Esophagus (tissue), 2 donors: ENCODE data around the gene TSC22D4. TPM values are rescaled to one million over a fixed set of nuclear protein-coding genes. Genes with fewer than 3 reads are reported as not detected.

Experiments
- H3K27ac ChIP-seq, 2 donors: one replicate each; pipeline ENCODE4 v1.5.1; 2013; ENCODE audit warnings: low read depth in 2 of 2, mild to moderate bottlenecking in 2 of 2, inconsistent platforms in 1 of 2, low read length in 1 of 2, moderate library complexity in 1 of 2
- H3K27me3 ChIP-seq, 2 donors: one replicate each; pipeline ENCODE4 v1.6.1; 2013; ENCODE audit warnings: low read length in 2 of 2, control low read depth in 1 of 2, mild to moderate bottlenecking in 1 of 2; ENCODE audit not compliant: insufficient read depth in 2 of 2, control insufficient read depth in 1 of 2
- H3K36me3 ChIP-seq, 2 donors: one replicate each; pipeline ENCODE4 v1.6.1; 2013; ENCODE audit warnings: low read length in 1 of 2; ENCODE audit not compliant: control insufficient read depth in 2 of 2, insufficient read depth in 2 of 2
- H3K4me1 ChIP-seq, 2 donors: one replicate each; pipeline ENCODE4 v1.6.1; 2013; ENCODE audit warnings: low read length in 1 of 2; ENCODE audit not compliant: control insufficient read depth in 2 of 2, insufficient read depth in 2 of 2
- H3K4me3 ChIP-seq, 2 donors: one replicate each; pipeline ENCODE4 v1.5.1; 2013; ENCODE audit warnings: low read length in 2 of 2, mild to moderate bottlenecking in 2 of 2, low read depth in 1 of 2, moderate library complexity in 1 of 2
- H3K9me3 ChIP-seq, 2 donors: one replicate each; pipeline ENCODE4 v1.6.1; 2013; ENCODE audit warnings: mild to moderate bottlenecking in 2 of 2, low read depth in 1 of 2, low read length in 1 of 2, moderate library complexity in 1 of 2; ENCODE audit not compliant: control insufficient read depth in 2 of 2, insufficient read depth in 1 of 2
- WGBS, 2 donors: extraction: QIAGEN DNeasy Blood & Tissue Kit; methylation state at CpG; one replicate each; pipeline ENCODE4 v1.1.7; 2013; 5-methylcytosine and 5-hydroxymethylcytosine counted together
- polyA plus RNA-seq, 2 donors: library from polyadenylated mRNA; stranded (reverse); fragments of 200-250 nt; gene quantifications; one replicate each; pipeline ENCODE4 v1.2.3, GENCODE V29; 2013
- donor health status: healthy with polysubstance abuse.
- donor health status: Bipolar disorder and iron deficiency.

TSC22D4 gene
- polyA plus RNA-seq, 2 donors: 40.0 to 60.0 TPM

DNA sequence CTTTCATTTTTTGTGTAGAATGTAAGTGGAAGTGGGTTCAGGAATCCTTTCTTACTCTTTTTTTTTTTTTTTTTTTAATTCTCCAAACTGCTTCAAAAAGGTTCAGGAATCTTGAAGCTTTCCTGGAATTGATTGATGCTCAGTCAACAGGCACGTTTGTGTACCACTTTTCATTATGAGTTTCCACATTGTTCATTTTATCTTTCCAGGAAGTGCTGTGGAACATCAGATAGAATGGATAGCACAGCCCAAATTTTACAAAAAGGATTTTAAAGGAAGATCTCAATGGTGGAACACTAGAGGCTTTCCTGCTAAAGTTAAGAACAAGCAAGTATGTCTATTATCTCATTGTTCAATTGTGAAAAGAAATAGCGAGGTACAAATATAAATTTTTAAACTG, 40.8 kb downstream of the TSC22D4 start:
- Histone ChIP-seq H3K9me3 (no peaks in the 10 kb centered on the region), H3K36me3 (peaks cover 5 to 9% of the 10 kb centered on the region in 2 donors), H3K4me3 (no peak overlapping the region), H3K27me3 (no peaks in the 10 kb centered on the region), H3K4me1 (peaks cover under 1 to 5% of the 10 kb centered on the region in 2 donors), H3K27ac (no peak overlapping the region)
- 53 to 57% methylated on average over 2 of the region's 2 CpGs for WGBS, 2 donors

- no peaks in the 10 kb centered on the region for H3K27me3 ChIP-seq
- H3K27ac ChIP-seq: peak overlapping the region in 1 of 2 donors; percentile 36
- peaks cover 5 to 14% of the 10 kb centered on the region in 2 donors for H3K36me3 ChIP-seq
- no peak overlapping the region for H3K4me3 ChIP-seq
- peaks cover 3 to 8% of the 10 kb centered on the region in 2 donors for H3K4me1 ChIP-seq
- no peaks in the 10 kb centered on the region for H3K9me3 ChIP-seq
- WGBS, 2 donors: 90 to 92% methylated on average over 28 of the region's 28 CpGs
Observed at GRCh38 chr7:100437150-100438100, 41.6 kb downstream of the TSC22D4 start.

DNA sequence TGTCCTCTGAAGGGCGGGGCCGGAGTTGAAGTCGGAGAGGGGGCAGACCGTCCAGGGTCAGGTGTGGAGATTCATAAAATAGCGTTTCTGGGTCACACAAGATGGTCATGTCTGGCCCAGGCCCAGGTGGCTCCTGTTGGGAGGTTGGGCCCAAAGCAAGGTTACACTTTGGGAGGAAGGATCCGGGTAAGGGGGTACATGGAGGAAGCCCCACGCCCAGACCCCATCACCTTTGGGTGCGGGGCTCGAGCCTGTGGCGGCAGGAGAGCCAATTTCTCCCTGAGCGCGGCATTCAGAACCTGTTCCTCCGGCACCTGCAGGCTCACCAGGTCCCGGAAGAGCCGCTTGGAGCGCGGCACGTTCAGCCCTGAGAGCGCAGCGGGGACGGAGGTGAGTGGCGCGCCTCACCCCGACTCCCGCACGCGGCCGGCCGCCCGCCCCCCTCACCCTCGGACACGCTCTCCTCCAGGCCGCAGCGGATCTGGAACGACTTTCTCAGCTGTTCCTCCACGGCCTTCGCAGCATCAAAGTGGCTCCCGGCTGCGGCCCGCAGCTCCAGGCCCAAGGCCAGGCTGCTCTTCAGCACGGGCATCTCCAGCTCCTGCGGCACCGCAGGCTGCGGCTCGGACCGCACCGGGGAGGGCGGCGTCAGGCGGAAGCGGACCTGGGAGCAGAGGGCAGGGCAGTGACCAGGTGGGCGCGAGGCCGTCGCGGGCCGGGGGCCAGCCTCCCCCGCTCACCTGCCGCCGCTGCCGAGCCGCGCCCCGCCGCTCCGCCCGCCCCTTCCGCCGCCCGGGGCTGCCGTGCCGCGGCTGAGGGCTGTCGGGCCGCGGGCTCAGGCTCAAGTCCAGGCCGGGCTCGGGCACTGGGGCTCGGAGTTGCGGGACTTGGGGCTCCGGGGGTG, 43.4 kb downstream of the TSC22D4 start:
- WGBS, 2 donors: 1% methylated on average over 64 to 81 of the region's 81 CpGs
- H3K27me3 ChIP-seq: no peaks in the 10 kb centered on the region
- H3K4me1 ChIP-seq: peaks cover 11 to 18% of the 10 kb centered on the region in 2 donors
- no peaks in the 10 kb centered on the region for H3K9me3 ChIP-seq
- H3K27ac ChIP-seq: peak overlapping the region; percentile 97 to 99
- peaks cover 5 to 14% of the 10 kb centered on the region in 2 donors for H3K36me3 ChIP-seq
- peak overlapping the region; percentile 93 to 98 for H3K4me3 ChIP-seq

DNA sequence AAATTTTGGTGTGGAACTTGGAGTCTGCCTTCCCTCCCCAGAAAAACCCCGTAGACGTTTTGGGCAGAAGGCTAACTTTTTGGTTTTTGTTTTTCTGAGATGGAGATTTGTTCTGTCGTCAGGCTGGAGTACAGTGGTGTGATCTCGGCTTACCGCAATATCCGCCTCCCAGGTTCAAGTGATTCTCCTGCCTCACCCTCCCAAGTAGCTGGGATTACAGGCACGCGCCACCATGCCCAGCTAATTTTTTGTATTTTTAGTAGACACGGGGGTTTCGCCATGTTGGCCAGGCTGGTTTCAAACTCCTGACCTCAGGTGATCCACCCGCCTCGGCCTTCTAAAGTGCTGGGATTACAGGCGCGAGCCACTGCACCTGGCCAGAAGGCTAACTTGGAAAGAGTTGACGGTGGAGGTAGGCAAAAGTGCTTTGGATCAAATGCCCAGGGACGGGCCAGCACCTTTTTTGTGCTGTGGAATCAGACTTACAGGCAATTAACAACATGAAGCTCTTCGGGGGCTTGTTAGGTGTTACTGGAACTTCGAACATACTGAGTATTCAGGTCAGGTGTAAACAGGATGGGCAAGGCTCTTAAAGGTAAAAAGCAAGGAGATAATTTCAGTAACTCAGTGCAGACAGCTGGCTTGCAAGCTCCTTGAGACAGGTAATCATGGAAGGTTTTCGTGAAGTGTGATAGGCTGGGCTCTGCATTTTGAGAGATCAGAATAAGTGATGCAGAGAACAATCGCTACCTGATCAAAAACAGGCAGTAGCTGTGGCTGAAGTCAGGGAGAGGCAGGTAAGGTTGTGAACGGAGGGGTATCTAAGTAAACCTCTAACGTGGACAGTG, 44.5 kb downstream of the TSC22D4 start:
- Histone ChIP-seq H3K4me3 (peak overlapping the region in 1 of 2 donors; percentile 98), H3K4me1 (peaks cover 11 to 20% of the 10 kb centered on the region in 2 donors)
- 75% methylated on average over 22 of the region's 22 CpGs for WGBS, 2 donors

GRCh38 chr7:100433592-100434296, 45.3 kb downstream of the TSC22D4 start:
- Histone ChIP-seq H3K27me3 (no peaks in the 10 kb centered on the region), H3K27ac (peak overlapping the region in 1 of 2 donors; percentile 24), H3K9me3 (no peaks in the 10 kb centered on the region), H3K4me3 (no peak overlapping the region), H3K4me1 (peaks cover 11 to 20% of the 10 kb centered on the region in 2 donors), H3K36me3 (peaks cover 5 to 14% of the 10 kb centered on the region in 2 donors)
- WGBS, 2 donors: 74 to 78% methylated on average over 10 of the region's 10 CpGs

More for the DNA sequence above, 44.5 kb downstream of the TSC22D4 start:
- Histone ChIP-seq H3K9me3 (no peaks in the 10 kb centered on the region), H3K36me3 (peaks cover 5 to 14% of the 10 kb centered on the region in 2 donors), H3K27ac (peak overlapping the region; percentile 47 to 97), H3K27me3 (no peaks in the 10 kb centered on the region)

DNA sequence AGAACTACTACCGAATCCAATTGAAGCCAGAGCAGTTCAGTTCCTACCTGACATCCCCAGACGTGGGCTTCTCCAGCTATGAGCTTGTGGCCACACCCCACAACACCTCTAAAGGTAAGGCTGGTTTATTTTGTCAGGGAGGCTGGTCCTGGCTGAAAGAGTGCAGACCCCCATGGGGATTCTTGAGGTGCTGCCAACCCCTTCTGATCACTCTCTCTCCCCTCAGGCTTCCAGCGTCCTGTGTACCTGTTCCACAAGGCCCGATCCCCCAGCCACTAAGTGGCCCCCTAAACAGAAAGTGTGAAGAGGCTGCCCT, 45.8 kb downstream of the TSC22D4 start:
- Histone ChIP-seq H3K27ac (no peak overlapping the region), H3K36me3 (peaks cover 5 to 14% of the 10 kb centered on the region in 2 donors), H3K4me1 (peaks cover 11 to 20% of the 10 kb centered on the region in 2 donors), H3K27me3 (no peaks in the 10 kb centered on the region), H3K4me3 (no peak overlapping the region), H3K9me3 (no peaks in the 10 kb centered on the region)
- 60 to 76% methylated on average over 4 of the region's 4 CpGs for WGBS, 2 donors

DNA sequence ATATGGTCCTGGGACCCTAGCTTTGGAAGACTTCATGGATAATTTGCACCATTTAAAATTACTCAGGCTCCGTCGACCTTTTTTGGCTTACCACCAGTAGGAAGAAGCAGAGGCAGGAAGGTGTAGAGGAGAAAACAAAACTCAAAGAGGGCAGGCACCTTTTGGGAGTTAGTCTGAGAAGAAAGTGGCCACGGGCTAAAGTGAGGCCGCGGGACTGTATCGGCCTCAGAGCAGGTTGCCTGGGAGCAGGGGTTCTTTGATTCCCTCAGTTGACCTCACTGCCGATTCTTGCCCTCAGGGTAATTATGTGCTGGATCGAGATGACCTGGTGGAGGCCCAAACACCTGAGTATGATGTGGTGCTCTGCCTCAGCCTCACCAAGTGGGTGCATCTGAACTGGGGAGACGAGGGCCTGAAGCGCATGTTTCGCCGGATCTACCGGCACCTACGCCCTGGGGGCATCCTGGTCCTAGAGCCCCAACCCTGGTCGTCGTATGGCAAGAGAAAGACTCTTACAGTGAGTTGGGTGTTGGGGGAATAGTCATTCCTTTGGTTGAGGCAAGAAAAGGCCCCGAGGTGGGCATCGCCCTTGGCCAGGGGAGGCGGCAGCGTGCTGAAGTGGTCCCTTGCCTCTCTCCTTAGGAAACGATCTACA, 46.3 kb downstream of the TSC22D4 start:
- no peaks in the 10 kb centered on the region for H3K9me3 ChIP-seq
- peaks cover 11 to 23% of the 10 kb centered on the region in 2 donors for H3K4me1 ChIP-seq
- 74 to 76% methylated on average over 21 of the region's 21 CpGs for WGBS, 2 donors
- H3K27me3 ChIP-seq: no peaks in the 10 kb centered on the region
- peak overlapping the region in 1 of 2 donors; percentile 47 for H3K27ac ChIP-seq
- H3K4me3 ChIP-seq: no peak overlapping the region
- H3K36me3 ChIP-seq: peaks cover 5 to 14% of the 10 kb centered on the region in 2 donors

DNA sequence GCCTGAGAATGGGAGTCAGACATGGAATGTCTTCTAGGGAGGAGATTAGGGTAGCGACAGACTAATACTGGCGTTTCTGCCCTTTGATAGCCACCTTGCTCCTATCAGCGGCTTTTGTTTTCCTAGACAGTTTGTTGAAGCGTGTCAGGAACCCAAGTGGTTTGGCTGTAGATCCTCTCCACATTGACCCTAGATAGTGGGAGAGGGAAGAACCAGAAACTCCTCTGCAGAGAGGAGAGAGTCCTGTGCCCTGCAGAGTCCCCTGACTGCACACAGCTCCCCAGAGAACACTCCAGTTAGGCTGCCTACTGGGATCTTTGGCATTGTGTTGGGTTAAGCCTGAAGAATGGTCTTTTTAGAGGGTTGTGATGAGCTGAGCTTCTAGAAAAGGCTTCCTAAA, 47.0 kb downstream of the TSC22D4 start:
- WGBS, 2 donors: 67 to 72% methylated on average over 4 of the region's 4 CpGs
- Histone ChIP-seq H3K27ac (peak overlapping the region in 1 of 2 donors; percentile 47), H3K4me3 (no peak overlapping the region), H3K4me1 (peaks cover 11 to 23% of the 10 kb centered on the region in 2 donors), H3K36me3 (peaks cover 5 to 14% of the 10 kb centered on the region in 2 donors), H3K27me3 (no peaks in the 10 kb centered on the region), H3K9me3 (no peaks in the 10 kb centered on the region)
